Spinal cord (tissue), 10 donors: ENCODE measurements around the gene HSPA1L. TPM values are rescaled to one million over a fixed set of nuclear protein-coding genes. Genes with fewer than 3 reads are reported as not detected.
A peak's percentile ranks its signal among the peaks of the same experiment; 100 is the strongest.

ENCODE experiments used
- DNase-seq, 6 donors: peaks; one replicate each; pipeline versions ENCODE4 v3.0.0 to v3.0.0-alpha.2; 2013 to 2015; ENCODE audit warnings: low spot score in 6 of 6, low read depth in 4 of 6
- H3K27ac ChIP-seq: one replicate; pipeline ENCODE4 v1.5.1; 2013; ENCODE audit warnings: low read depth, low read length, control low read depth
- H3K27me3 ChIP-seq: one replicate; pipeline ENCODE4 v1.6.1; 2013; ENCODE audit warnings: low read length; ENCODE audit not compliant: control insufficient read depth, insufficient read depth
- H3K36me3 ChIP-seq: one replicate; pipeline ENCODE4 v1.6.1; 2013; ENCODE audit warnings: low read length; ENCODE audit not compliant: control insufficient read depth, insufficient read depth
- H3K4me1 ChIP-seq: one replicate; pipeline ENCODE4 v1.6.1; 2013; ENCODE audit warnings: low read length; ENCODE audit not compliant: control insufficient read depth, insufficient read depth
- H3K4me3 ChIP-seq: one replicate; pipeline ENCODE4 v1.5.1; 2013; ENCODE audit warnings: low read depth, low read length, control low read depth
- H3K9me3 ChIP-seq: one replicate; pipeline ENCODE4 v1.6.1; 2013; ENCODE audit warnings: low read length; ENCODE audit not compliant: control insufficient read depth, insufficient read depth
- WGBS: methylation state at CpG from one replicate; pipeline ENCODE4 v1.1.5; 2013; ENCODE audit warnings: missing lambda C conversion rate; ENCODE audit not compliant: insufficient coverage; 5-methylcytosine and 5-hydroxymethylcytosine counted together
- polyA plus RNA-seq, 2 donors: library from polyadenylated mRNA; unstranded; fragments of 120-200 nt; gene quantifications; one replicate each; pipeline ENCODE4 v1.2.1, GENCODE V29; 2013; ENCODE audit not compliant: insufficient read length in 2 of 2
- total RNA-seq, 2 donors: library from RNA; depleted of rRNA in 1 of 2; stranded (reverse); fragments of 120-200 nt in 1 of 2; fragments of >200 nt in 1 of 2; gene quantifications; one replicate each; pipeline versions ENCODE4 v1.2.3 to v1.2.4, GENCODE V29; 2013 to 2014
- donor health status: healthy.

The HSPA1L gene
- total and polyA plus RNA-seq, 4 donors = 3.3 to 6.1 (median 5.0) TPM

DNA sequence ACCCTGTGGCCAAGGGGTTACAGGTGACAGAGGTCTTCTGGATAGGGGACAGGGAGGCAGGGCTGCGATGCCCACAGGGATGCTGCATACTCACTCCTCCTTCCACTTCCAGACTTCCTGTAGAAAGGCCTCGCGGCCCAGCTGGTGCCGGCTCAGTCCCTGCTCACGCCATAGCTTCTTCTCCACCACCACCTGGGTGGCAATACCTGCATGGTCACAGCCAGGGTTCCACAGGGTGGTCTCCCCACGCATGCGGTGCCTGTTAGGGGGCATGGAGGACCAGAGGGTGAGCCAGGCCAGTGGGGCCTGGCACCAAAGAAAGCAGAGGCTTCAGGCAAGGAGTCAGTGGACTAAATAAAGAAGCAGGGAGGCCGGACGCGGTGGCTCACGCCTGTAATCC is 29.6 kb downstream of the HSPA1L start:
- DNase-seq = no peak
- Histone ChIP-seq H3K9me3 (no peaks in the 10 kb centered on the region), H3K36me3 (peaks cover 76% of the 10 kb centered on the region), H3K4me3 (no peak overlapping the region), H3K27me3 (no peaks in the 10 kb centered on the region), H3K27ac (no peak overlapping the region), H3K4me1 (peaks cover 15% of the 10 kb centered on the region)
- 100% methylated on average over 6 of the region's 11 CpGs for WGBS

GRCh38 chr6:31784098-31784925 is 30.8 kb downstream of the HSPA1L start:
- peaks cover 80% of the 10 kb centered on the region for H3K36me3 ChIP-seq
- H3K4me1 ChIP-seq = peaks cover 15% of the 10 kb centered on the region
- no peak overlapping the region for H3K27ac ChIP-seq
- no peaks in the 10 kb centered on the region for H3K27me3 ChIP-seq
- WGBS = 97% methylated on average over 14 of the region's 15 CpGs
- H3K9me3 ChIP-seq = no peaks in the 10 kb centered on the region
- no peak overlapping the region for H3K4me3 ChIP-seq
- peak in 1 of 6 donors; percentile 29 for DNase-seq

GRCh38 chr6:31782126-31782855 is 32.8 kb downstream of the HSPA1L start:
- H3K27me3 ChIP-seq = no peaks in the 10 kb centered on the region
- H3K4me1 ChIP-seq = peaks cover 18% of the 10 kb centered on the region
- H3K9me3 ChIP-seq = no peaks in the 10 kb centered on the region
- H3K36me3 ChIP-seq = peaks cover 93% of the 10 kb centered on the region
- DNase-seq = no peak
- H3K4me3 ChIP-seq = no peak overlapping the region
- WGBS = 92% methylated on average over 32 of the region's 32 CpGs
- H3K27ac ChIP-seq = no peak overlapping the region

GRCh38 chr6:31781244-31782125 is 33.6 kb downstream of the HSPA1L start:
- Histone ChIP-seq H3K27me3 (no peaks in the 10 kb centered on the region), H3K36me3 (peaks cover 97% of the 10 kb centered on the region), H3K4me3 (no peak overlapping the region), H3K27ac (no peak overlapping the region), H3K4me1 (peaks cover 26% of the 10 kb centered on the region), H3K9me3 (no peaks in the 10 kb centered on the region)
- WGBS = 91% methylated on average over 17 of the region's 23 CpGs
- no peak for DNase-seq

GRCh38 chr6:31780507-31781243 is 34.4 kb downstream of the HSPA1L start:
- no peak for DNase-seq
- no peaks in the 10 kb centered on the region for H3K27me3 ChIP-seq
- peaks cover 95% of the 10 kb centered on the region for H3K36me3 ChIP-seq
- 88% methylated on average over 9 of the region's 20 CpGs for WGBS
- peaks cover 27% of the 10 kb centered on the region for H3K4me1 ChIP-seq
- H3K4me3 ChIP-seq = no peak overlapping the region
- no peaks in the 10 kb centered on the region for H3K9me3 ChIP-seq
- H3K27ac ChIP-seq = no peak overlapping the region

- peaks cover 92% of the 10 kb centered on the region for H3K36me3 ChIP-seq
- H3K4me1 ChIP-seq = peaks cover 20% of the 10 kb centered on the region
- 93% methylated on average over 10 of the region's 10 CpGs for WGBS
- H3K9me3 ChIP-seq = no peaks in the 10 kb centered on the region
- H3K27me3 ChIP-seq = no peaks in the 10 kb centered on the region
- no peak overlapping the region for H3K4me3 ChIP-seq
- no peak overlapping the region for H3K27ac ChIP-seq
- no peak for DNase-seq
Observed at GRCh38 chr6:31779908-31780307, 35.2 kb downstream of the HSPA1L start.

DNA sequence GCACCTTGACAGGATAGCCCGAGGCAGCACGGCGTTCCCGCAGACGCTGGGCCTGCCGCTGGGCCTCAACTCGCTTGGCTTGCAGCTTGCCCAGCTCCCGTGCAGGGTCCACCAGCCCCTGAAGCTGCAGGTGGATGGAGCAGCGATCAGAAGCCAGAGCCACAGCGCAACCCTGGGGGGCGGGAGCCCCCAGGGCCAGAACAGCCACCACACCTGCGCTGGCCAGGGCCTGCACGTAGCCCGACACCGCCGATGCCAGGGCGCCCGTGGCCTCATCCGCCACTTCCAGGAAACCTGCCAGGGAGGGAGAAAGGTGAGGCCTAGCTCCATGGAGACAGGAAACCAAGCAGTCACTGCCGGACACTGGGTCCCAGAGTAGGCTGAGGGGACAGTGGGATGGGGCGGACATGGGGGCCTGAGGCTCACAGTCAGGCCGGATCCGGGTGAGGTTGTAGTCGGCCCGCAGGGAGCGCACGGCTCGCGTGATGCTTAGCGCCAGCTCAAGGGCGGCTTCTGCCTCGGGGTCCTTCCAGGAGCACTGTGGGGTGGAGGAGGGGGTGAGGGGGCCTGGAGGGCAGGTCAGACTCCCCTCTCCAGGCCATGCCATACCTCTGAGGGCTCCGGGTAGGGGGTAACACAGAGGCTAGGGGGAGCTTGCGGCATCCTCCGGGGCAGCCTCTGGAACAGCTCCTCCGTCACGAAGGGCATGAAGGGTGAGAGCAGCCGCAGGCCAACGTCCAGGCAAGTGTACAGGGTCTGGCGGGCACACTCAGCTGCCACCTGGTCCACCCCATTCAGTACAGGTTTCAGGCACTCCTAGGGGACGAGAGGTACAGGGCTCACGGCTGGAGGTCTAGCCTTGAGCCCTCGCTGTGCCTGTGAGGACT is 35.8 kb downstream of the HSPA1L start:
- Histone ChIP-seq H3K4me1 (peaks cover 14% of the 10 kb centered on the region), H3K36me3 (peaks cover 86% of the 10 kb centered on the region), H3K4me3 (no peak overlapping the region)

GRCh38 chr6:31778193-31778592 is 36.9 kb downstream of the HSPA1L start:
- WGBS = 83% methylated on average over 4 of the region's 5 CpGs
- peaks cover 13% of the 10 kb centered on the region for H3K4me1 ChIP-seq
- no peak overlapping the region for H3K4me3 ChIP-seq
- no peaks in the 10 kb centered on the region for H3K27me3 ChIP-seq
- peaks cover 75% of the 10 kb centered on the region for H3K36me3 ChIP-seq
- H3K27ac ChIP-seq = no peak overlapping the region
- no peak for DNase-seq
- no peaks in the 10 kb centered on the region for H3K9me3 ChIP-seq

More for the DNA sequence above, 35.8 kb downstream of the HSPA1L start:
- no peak for DNase-seq
- H3K27ac ChIP-seq = no peak overlapping the region
- no peaks in the 10 kb centered on the region for H3K27me3 ChIP-seq
- no peaks in the 10 kb centered on the region for H3K9me3 ChIP-seq
- WGBS = 95% methylated on average over 31 of the region's 43 CpGs
